HG03196 (cell line): ENCODE measurements around the gene CCT8L2.
"Not testable (repeated sequence)": the region's sequence is repeated elsewhere in the genome, so short reads cannot be mapped to it uniquely, and the experiment has no call there.

Source experiments
- ATAC-seq: cut with Tn5 transposase; IDR thresholded peaks from one replicate; pipeline ENCODE4 v1.9.1; 2021; ENCODE audit not compliant: unreplicated experiment

CCT8L2 gene

DNA sequence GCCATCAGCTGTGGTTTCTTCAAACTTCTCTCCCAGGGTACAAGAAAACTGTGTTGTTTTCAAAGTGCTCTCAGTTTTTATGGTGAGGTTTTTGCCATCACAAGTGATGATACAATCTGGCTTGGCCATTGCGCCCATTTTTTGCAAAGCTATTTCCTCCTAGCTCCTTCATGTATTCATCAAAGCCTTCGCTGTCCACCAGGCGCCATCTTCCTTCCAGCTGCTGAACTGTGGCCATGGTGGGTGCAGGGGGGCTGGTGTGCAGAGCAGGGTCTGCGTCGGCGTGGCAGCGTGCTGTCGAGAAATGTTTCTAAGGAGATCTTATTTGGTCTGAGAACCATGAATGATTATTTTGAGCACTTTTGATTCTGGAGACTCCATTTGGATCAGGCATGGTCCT, 2.6 kb upstream of the CCT8L2 start:
- not testable (repeated sequence) for ATAC-seq

DNA sequence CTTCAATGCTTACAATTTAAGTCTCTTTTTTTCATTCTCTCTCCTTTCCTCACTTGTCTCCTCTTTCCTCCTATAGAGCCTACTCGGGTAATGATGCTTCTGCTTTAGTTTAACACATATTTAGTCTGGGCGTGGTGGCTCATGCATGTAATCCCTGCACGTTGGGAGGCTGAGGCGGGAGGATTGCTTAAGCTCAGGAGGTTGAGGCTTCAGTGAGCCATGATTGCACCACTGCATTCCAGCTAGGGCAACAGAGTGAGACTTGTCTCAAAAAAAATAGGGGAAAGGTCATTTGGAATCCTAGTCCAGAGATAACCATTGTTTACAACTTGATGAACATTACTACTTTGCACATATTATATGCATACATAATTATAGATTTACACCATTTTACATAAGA, 1.4 kb upstream of the CCT8L2 start:
- no peak for ATAC-seq

DNA sequence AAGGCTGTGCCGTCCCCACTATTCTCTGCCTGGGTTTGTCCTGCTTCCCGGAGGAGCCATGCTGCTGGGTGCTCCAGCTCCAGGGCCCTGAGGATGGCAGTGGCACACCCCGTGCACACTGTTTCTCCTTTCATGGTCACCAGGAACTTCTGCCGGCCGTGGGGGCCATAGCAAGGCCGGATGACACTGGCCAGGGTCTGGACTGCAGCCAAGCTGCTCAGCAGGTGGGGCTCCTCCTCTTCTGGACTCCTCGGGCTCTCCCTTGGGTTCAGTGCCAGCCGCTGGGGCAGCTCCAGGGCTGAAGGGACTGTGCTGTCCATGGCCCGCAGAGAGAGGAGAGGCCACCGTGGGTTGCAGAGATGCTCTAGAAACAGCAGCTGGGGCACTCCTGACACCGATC, 379 bp downstream of the CCT8L2 start:
- ATAC-seq = not testable (repeated sequence)

DNA sequence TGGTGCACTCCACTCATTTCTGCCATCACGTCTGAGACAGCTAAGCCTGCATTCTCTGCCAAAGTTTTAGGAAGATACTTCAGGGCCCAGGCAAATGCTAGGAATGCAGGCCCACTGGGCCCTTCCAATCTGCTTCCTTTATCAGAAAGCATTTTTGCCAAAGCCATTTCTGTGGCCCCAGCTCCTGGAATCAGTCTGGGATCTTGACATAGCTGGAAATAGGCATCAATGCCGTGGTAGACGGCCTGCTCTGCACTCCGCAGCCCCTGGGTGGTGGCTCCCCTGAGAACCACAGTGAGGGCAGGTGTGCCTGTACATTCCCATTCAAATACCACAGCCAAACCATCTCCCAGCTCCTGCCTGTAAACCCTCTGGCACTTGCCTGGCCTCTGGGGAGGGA, 1.5 kb downstream of the CCT8L2 start:
- not testable (repeated sequence) for ATAC-seq

DNA sequence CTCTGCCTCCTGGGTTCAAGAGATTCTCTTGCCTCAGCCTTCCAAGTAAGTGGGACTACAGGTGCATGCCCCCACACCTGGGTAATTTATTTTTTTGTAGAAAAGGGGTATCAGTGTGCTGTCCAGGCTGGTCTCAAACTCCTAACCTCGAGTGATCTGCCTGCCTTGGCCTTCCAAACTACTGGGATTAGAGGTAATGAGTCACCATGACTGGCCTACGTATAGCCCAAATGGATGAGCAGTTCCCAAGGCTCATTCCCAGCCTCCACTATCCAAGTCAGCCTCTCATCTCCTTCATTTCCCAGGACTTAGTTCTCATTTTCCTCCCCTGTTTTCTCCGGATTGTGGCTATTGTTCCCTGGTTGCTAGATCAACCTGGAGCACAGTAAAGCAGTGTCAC, 5.6 kb downstream of the CCT8L2 start:
- no peak for ATAC-seq

DNA sequence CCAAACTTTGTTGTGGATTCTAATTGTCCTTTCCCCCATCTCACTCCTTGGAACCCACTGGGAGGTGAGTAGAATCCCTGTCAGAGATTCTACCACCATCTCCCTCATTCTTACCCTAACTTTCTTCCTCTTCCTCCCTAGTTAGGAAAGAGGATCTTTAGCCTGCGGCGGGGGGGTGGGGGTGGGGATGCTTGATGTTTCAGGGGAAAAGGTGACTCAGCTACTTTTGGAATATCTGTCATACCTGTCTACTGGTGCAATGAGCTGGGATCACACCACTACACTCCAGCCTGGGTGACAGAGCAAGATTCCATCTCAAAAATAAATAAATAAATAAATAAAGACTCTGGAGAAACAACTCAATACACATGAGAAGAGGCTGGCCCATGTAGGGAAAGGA, 6.4 kb downstream of the CCT8L2 start:
- ATAC-seq = no peak

DNA sequence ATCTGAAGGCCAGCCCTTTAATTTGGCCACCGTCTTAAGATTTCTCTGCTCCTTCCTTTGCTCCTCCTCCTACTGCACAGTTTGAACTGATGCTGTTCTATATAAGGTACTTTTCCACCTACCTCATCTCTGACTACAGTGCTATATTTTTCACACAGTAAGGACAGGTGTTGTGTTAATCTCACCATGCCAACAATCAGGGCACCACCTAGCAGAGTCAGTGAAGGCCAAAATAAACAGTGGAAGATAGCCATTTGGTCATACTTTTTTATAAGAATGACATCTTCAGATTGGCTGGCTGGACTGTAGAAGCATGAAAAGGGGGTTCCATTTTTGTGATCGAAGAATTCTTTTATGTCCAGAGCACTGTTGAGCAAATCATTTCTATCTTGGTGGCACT, 11.7 kb downstream of the CCT8L2 start:
- ATAC-seq = not testable (repeated sequence)

DNA sequence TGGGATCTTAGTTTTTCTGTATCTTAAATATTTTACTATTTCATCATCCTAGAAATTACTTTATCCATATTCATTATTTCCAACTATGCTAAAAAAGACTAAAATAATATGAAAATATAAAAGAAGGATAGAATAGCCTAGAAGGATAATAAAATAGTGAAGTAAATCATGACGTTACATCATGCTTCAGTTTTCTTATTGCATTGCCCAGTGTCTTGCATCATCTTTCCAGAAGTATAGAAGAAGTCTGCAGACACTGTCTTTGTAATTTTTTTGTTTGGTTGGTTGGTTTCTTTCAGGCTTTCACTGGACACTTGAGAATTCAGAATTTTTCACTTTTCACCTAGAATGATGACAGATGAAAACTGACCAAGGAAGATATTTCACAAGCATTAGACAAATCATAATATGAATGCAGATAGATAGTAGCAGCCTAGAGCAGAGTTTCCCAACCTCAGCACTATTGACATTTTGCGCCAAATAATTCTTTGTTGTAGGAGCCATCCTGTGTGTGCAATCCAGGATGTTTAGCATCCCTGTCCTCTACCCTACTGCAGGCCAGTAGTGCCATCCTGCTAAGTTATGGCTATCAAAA, 23.3 kb downstream of the CCT8L2 start:
- ATAC-seq = not testable (repeated sequence)

DNA sequence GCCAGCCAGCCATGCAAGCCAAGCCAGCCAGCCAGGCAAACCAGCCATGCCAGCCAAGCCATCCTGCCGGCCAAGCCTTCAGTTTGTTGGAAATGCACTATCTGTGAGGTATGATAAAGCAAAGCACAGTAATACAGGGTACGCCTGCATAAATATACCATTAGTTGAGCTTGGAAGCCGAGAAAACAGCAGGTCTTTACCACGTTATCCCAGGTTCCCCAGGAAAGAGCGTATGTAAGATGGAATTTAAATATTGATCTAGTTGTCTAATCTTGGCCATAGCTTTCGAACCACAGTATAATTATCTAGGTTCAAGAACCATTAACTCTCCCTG, 24.2 kb downstream of the CCT8L2 start:
- ATAC-seq = no peak

DNA sequence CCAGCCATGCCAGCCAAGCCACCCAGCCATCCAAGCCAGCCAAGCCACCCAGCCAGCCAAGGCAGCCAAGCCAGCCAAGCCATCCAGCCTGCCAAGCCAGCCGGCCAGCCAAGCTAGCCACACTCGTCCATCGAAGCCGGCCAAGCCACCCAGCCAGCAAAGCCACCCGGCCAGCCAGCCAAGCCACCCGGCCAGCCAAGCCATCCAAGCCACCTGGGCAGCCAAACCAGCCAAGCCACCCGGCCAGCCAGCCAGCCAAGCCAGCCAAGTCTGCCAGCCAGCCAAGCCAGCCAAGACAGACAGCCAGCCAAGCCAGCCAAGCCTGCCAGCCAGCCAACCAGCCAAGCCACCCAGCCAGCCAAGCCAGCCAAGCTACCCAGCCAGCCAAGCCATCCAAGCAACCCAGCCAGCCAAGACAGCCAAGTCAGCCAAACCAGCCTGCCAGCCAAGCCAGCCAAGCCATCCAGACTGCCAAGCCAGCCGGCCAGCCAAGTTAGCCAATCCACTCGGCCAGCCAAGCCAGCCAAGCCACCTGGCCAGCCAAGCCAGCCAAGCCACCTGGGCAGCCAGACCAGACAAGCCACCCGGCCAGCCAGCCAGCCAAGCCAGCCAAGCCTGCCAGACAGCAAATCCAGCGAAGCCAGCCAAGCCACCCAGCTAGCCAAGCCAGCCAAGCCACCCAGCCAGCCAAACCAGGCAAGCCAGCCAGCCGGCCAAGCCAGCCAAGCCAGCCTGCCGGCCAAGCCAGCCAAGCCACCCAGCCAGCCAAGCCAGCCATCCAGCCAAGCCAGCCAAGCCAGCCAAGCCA, 24.8 kb downstream of the CCT8L2 start:
- not testable (repeated sequence) for ATAC-seq

DNA sequence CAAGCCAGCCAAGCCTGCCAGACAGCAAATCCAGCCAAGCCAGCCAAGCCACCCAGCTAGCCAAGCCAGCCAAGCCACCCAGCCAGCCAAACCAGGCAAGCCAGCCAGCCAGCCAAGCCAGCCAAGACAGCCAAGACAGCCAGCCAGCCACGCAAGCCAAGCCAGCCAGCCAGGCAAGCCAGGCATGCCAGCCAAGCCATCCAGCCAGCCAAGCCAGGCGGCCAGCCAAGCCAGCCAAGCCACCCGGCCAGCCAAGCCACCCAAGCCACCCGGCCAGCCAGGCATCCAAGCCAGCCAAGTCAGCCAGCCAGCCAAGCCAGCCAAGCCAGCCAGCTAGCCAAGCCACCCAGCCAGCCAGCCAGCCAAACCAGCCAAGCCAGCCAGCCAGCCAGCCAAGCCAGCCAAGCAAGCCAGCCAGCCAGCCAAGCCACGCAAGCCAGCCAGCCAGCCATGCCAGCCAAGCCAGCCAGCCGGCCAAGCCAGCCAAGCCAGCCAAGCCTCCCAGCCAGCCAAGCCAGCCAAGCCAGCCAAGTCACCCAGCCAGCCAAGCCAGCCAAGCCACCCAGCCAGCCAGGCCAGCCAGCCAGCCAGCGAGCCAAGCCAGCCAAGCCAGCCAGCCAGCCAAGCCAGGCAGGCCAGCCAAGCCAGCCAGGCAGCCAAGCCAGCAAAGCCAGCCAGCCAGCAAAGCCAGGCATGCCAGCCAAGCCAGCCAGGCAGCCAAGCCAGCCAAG, 26.0 kb downstream of the CCT8L2 start:
- not testable (repeated sequence) for ATAC-seq

DNA sequence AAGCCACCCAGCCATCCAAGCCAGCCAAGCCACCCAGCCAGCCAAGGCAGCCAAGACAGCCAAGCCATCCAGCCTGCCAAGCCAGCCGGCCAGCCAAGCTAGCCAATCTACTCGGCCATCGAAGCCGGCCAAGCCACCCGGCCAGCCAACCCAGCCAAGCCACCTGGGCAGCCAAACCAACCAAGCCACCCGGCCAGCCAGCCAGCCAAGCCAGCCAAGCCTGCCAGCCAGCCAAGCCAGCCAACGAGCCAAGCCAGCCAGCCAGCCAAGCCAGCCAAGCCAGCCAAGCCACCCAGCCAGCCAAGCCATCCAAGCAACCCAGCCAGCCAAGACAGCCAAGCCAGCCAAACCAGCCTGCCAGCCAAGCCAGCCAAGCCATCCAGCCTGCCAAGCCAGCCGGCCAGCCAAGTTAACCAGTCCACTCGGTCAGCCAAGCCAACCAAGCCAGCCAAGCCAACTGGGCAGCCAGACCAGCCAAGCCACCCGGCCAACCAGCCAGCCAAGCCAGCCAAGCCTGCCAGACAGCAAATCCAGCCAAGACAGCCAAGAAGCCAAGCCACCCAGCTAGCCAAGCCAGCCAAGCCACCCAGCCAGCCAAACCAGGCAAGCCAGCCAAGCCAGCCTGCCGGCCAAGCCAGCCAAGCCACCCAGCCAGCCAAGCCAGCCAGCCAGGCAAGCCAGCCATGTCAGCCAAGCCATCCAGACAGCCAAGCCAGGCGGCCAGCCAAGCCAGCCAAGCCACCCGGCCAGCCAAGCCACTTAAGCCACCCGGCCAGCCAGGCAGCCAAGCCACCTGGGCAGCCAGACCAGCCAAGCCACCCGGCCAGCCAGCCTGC, 26.8 kb downstream of the CCT8L2 start:
- ATAC-seq = not testable (repeated sequence)

DNA sequence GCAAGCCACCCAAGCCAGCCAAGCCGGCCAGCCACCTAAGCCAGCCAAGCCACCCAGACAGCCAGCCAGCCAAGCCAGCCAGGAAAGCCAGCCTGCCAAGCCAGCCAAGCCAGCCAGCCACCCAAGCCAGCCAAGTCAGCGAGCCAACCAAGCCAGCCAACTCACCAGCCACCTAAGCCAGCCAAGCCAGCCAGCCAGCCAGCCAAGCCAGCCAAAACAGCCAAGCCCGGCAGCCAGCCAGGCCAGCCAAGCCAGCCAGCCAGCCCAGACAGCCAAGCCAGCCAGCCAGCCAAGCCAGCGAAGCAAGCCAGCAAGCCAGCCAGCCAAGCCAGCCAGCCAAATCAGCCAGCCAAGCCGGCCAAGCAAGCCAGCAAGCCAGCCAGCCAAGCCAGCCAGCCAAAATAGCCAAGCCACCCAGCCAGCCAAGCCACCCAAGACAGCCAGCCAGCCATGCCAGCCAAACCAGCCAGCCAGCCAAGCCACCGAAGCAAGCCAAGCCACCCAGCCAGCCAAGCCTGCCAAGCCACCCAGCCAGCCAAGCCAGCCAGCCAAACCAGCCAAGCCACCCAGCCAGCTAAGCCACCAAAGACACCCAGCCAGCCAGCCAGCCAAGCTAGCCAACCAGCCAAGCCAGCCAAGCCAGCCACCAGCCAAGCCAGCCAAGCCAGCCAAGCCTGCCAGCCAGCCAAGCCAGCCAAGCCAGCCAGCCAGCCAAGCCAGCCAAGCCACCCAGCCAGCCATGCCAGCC, 27.6 kb downstream of the CCT8L2 start:
- ATAC-seq = not testable (repeated sequence)

DNA sequence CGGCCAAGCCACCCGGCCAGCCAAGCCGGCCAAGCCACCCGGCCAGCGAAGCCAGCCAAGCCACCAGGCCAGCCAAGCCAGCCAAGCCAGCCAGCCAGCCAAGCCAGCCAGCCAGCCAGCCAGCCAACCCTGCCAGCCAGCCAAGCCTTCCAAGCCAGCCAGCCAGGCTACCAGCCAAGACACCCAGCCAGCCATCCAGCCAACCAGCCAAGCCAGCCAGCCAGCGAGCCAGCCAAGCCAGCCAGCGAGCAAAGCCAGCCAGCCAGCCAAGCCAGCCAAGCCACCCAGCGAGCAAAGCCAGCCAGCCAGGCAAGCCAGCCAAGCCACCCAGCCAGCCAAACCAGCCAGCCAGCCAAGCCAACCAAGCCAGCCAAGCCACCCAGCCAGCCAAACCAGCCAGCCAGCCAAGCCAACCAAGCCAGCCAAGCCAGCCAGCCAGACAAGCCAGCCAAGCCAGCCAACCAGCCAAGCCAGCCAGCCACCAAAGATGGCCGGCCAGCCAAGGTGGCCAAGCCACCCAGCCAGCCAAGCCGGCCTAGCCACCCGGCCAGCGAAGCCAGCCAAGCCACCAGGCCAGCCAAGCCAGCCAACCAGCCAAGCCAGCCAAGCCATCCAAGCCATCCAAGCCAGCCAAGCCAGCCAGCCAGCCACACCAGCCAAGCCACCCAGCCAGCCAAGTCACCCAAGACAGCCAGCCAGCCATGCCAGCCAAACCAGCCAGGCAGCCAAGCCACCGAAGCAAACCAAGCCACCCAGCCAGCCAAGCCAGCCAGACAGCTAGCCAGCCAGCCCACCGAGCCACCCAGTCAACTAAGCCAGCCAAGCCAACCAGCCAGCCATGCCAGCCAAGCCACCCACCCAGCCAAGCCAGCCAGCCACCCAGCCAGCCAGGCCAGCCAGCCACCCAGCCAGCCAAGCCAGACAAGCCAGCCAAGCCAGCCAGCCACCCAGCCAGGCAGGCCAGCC, 28.8 kb downstream of the CCT8L2 start:
- ATAC-seq = no peak

DNA sequence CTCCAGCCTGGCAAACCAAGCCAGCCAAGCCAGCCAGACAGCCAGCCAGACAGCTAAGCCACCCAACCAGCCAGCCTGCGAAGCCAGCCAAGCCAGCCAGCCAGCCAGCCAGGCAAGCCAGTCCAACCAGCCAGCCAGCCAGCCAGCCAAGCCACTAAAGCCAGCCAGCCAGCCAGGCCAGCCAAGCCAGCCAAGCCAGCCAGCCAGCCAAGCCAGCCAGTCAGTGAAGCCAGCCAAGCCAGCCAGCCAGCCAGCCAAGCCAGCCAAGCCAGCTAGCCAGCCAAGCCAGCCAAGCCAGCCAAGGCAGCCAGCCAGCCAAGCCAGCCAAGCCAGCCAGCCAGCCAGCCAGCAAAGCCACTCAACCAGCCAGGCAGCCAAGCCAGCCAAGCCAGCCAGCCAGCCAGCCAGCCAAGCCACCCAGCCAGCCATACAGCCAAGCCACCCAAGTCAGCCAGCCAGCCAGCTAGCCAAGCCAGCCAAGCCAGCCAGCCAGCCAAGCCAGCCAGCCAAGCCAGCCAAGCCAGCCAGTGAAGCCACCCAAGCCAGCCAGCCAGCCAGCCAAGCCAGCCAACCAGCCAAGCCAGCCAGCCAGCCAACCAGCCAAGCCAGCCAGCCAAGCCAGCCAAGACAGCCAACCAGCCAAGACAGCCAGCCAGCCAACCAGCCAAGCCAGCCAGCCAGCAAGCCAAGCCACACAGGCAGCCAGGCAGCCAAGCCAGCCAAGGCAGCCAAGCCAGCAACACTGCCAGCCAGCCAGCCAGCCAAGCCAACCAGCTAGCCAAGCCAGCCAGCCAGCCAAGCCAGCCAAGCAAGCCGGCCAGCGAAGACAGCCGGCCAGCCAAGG, 29.7 kb downstream of the CCT8L2 start:
- ATAC-seq = no peak

DNA sequence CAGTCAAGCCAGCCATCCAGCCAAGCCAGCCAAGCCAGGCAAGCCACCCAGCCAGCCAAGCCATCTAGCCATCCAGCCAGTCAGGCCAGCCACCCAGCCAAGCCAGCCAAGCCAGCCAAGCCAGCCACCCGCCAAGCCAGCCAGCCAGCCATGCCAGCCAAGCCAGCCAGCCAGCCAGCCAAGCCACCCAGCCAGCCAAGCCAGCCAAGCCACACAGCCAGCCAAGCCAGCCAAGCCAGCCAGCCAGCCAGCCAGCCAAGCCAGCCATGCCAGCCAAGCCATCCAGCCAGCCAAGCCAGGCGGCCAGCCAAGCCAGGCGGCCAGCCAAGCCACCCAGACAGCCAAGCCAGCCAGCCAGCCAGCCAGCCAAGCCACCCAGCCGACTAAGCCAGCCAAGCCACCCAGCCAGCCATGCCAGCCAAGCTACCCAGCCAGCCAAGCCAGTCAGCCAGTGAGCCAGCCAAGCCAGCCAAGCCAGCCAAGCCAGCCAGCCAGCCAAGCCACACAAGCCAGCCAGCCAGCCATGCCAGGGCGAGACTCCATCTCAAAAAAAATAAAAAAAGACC, 31.4 kb downstream of the CCT8L2 start:
- ATAC-seq = not testable (repeated sequence)

DNA sequence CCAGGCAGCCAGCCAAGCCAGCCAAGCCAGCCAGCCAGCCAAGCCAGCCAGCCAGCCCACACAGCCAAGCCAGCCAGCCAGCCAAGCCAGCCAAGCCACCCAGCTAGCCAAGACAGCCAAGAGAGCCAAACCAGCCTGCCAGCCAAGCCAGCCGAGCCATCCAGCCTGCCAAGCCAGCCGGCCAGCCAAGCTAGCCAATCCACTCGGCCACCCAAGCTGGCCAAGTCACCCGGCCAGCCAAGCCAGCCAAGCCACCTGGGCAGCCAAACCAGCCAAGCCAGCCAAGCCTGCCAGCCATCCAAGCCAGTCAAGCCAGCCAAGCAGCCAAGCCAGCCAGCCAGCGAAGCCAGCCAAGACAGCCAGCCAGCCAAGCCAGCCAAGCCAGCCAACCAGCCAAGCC, 32.0 kb downstream of the CCT8L2 start:
- ATAC-seq = not testable (repeated sequence)

DNA sequence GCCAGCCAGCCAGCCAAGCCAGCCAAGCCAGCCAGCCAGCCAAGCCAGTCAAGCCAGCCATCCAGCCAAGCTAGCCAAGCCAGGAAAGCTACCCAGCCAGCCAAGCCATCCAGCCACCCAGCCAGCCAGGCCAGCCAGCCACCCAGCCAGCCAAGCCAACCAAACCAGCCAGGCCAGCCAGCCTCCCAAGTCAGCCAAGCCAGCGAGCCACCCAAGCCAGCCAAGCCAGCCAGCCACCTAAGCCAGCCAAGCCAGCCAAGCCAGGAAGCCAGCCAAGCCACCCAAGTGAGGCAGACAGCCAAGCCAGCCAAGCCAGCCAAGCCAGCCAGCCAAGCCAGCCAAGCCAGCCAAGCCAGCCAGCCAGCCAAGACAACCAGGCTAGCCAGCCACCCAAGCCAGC, 32.6 kb downstream of the CCT8L2 start:
- not testable (repeated sequence) for ATAC-seq
